Vagina (tissue), 2 donors: ENCODE data around the gene GPR142. TPM values are rescaled to one million over a fixed set of nuclear protein-coding genes. Genes with fewer than 3 reads are reported as not detected.
A peak's percentile ranks its signal among the peaks of the same experiment; 100 is the strongest.

Experiments used
- DNase-seq, 2 donors: peaks; one replicate each; pipeline ENCODE4 v3.0.0-alpha.2; 2017; ENCODE audit errors: extremely low spot score in 2 of 2
- H3K27ac ChIP-seq: fragments of 200-600 bp; sonication (generic); one replicate; pipeline ENCODE4 v1.5.1; 2019
- H3K27me3 ChIP-seq: fragments of 200-600 bp; sonication (generic); one replicate; pipeline ENCODE4 v1.5.1; 2019
- H3K36me3 ChIP-seq, 2 donors: fragments of 200-600 bp; sonication (generic); one replicate each; pipeline ENCODE4 v1.5.1; 2017 to 2019
- H3K4me1 ChIP-seq: fragments of 200-600 bp; sonication (generic); one replicate; pipeline ENCODE4 v1.5.1; 2019
- H3K4me3 ChIP-seq, 2 donors: fragments of 200-600 bp; sonication (generic); 1 replicate in 1 of 2; 2 replicates in 1 of 2; pipeline ENCODE4 v1.5.1; 2016 to 2019
- H3K9me3 ChIP-seq: fragments of 200-600 bp; sonication (generic); one replicate; pipeline ENCODE4 v1.5.1; 2019
- CTCF ChIP-seq, 3 experiments: fragments of 450-650 bp in 2 of 3; fragments of 200-600 bp in 1 of 3; sonication (generic) in 1 of 3; IDR thresholded peaks; one replicate each; pipeline ENCODE4 v1.5.1; 2017 to 2019; ENCODE audit warnings: antibody characterized with exemption in 3 of 3, mild to moderate bottlenecking in 2 of 3, moderate library complexity in 2 of 3
- POLR2A ChIP-seq, 2 donors: fragments of 450-650 bp; IDR thresholded peaks; one replicate each; pipeline ENCODE4 v1.6.1; 2017; ENCODE audit warnings: antibody characterized with exemption in 2 of 2, mild to moderate bottlenecking in 2 of 2, moderate library complexity in 2 of 2
- POLR2AphosphoS5 ChIP-seq, 2 donors: sonication (generic); formaldehyde crosslinking; IDR thresholded peaks; one replicate each; pipeline ENCODE4 v1.9.0; 2017; ENCODE audit warnings: antibody characterized with exemption in 2 of 2, mild to moderate bottlenecking in 2 of 2, low read depth in 1 of 2; ENCODE audit not compliant: insufficient read depth in 1 of 2
- intact Hi-C: fragments of 100-400 bp; cut with DNase I; formaldehyde crosslinking; loops from one replicate; pipeline ENCODE4 v1.15.1; 2023
- total RNA-seq: library from RNA; depleted of rRNA; stranded (reverse); fragments of >200 nt; gene quantifications from one replicate; pipeline ENCODE4 v1.2.3, GENCODE V29; 2016

Gene GPR142
- total RNA-seq, 1 donor from 2014 or later: 0.98 TPM

DNA sequence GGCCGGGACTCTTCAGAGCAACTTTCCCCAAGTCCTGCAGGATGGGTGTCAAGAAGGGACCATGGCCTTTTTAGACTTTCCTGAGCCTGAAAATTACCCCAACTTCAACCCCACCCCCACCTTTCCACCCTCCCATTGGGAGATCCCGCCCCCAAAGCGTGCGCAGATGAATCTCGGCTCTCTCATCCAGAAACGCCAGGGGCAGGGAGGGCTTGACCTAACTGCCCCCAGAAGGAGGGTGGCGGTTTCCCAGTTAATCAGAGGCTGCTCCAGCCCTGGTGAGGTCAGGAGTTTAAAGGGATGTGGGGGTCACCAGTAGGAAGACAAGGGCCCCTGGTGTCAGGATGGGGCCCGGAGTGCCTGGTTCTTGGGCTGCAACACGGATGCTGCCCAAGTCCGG lies 40.8 kb upstream of the GPR142 start:
- Histone ChIP-seq H3K36me3 (no peaks in the 10 kb centered on the region), H3K27me3 (no peaks in the 10 kb centered on the region), H3K9me3 (no peaks in the 10 kb centered on the region), H3K4me3 (peak overlapping the region; percentile 28 to 52), H3K27ac (no peak overlapping the region), H3K4me1 (peaks cover 20% of the 10 kb centered on the region)
- intact Hi-C loops: no loop called here
- no peak for DNase-seq
- TF ChIP-seq POLR2AphosphoS5 (IDR thresholded peaks at IDR 0.05; ENCODE audit: insufficient read depth in 1 of 2, low read depth in 1 of 2): no peak
- no peak for TF ChIP-seq CTCF (IDR thresholded peaks at IDR 0.05)
- no peak for TF ChIP-seq POLR2A (IDR thresholded peaks at IDR 0.05)

GRCh38 chr17:74328487-74328886 lies 38.8 kb upstream of the GPR142 start:
- Histone ChIP-seq H3K4me1 (peaks cover 20% of the 10 kb centered on the region), H3K4me3 (no peak overlapping the region), H3K27me3 (no peaks in the 10 kb centered on the region), H3K27ac (no peak overlapping the region), H3K36me3 (no peaks in the 10 kb centered on the region), H3K9me3 (no peaks in the 10 kb centered on the region)
- DNase-seq: no peak
- TF ChIP-seq CTCF (IDR thresholded peaks at IDR 0.05) (no peak), POLR2A (IDR thresholded peaks at IDR 0.05) (no peak), POLR2AphosphoS5 (IDR thresholded peaks at IDR 0.05; ENCODE audit: insufficient read depth in 1 of 2, low read depth in 1 of 2) (no peak)
- intact Hi-C loops: no loop called here

GRCh38 chr17:74329378-74329777 lies 37.9 kb upstream of the GPR142 start:
- intact Hi-C loops: no loop called here
- DNase-seq: no peak
- Histone ChIP-seq H3K9me3 (no peaks in the 10 kb centered on the region), H3K27ac (no peak overlapping the region), H3K4me3 (no peak overlapping the region), H3K4me1 (peaks cover 20% of the 10 kb centered on the region), H3K36me3 (no peaks in the 10 kb centered on the region), H3K27me3 (no peaks in the 10 kb centered on the region)
- no peak for TF ChIP-seq POLR2AphosphoS5 (IDR thresholded peaks at IDR 0.05; ENCODE audit: insufficient read depth in 1 of 2, low read depth in 1 of 2)
- TF ChIP-seq CTCF (IDR thresholded peaks at IDR 0.05): no peak
- TF ChIP-seq POLR2A (IDR thresholded peaks at IDR 0.05): no peak

- Histone ChIP-seq H3K27ac (no peak overlapping the region), H3K9me3 (no peaks in the 10 kb centered on the region), H3K4me1 (peaks cover 17% of the 10 kb centered on the region), H3K36me3 (no peaks in the 10 kb centered on the region), H3K27me3 (no peaks in the 10 kb centered on the region), H3K4me3 (no peak overlapping the region)
- intact Hi-C loops: no loop called here
- TF ChIP-seq CTCF (IDR thresholded peaks at IDR 0.05) (no peak), POLR2AphosphoS5 (IDR thresholded peaks at IDR 0.05; ENCODE audit: insufficient read depth in 1 of 2, low read depth in 1 of 2) (no peak), POLR2A (IDR thresholded peaks at IDR 0.05) (no peak)
- no peak for DNase-seq
Observed at GRCh38 chr17:74330446-74330845, 36.9 kb upstream of the GPR142 start.

DNA sequence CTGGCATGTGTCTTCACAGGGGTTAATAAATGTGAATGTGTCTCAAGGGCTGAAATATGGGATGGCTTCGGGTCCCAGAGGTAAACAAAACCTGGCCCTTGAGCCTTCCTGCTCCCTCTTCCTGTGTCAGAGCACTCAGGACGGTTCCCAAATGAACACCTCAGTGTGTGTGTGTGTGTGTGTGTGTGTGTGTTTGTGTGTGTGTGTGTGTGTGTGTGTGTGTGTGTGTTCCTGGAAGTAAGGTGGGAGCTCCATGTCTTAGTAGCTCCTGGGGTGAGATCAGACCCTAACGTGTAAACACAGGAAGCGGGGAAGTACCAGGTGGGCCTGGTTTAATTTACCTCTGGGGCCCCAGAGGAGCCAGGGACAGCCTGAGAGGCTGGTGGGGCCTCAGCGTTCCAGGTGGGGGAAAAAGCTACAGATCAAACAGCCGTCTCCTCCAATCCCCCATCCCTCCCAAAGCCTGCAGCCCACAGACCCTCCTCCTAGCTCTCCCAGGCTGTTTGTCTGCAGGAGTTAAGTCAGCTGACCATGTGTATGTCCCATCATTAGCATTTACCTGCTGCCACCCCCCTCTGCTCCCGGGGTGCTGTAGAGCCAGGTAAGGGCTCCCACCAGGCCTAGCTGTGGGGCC lies 35.2 kb upstream of the GPR142 start:
- no peaks in the 10 kb centered on the region for H3K27me3 ChIP-seq
- no peak overlapping the region for H3K4me3 ChIP-seq
- peaks cover under 1% of the 10 kb centered on the region for H3K4me1 ChIP-seq
- no peaks in the 10 kb centered on the region for H3K36me3 ChIP-seq
- DNase-seq: no peak
- H3K27ac ChIP-seq: no peak overlapping the region
- H3K9me3 ChIP-seq: no peaks in the 10 kb centered on the region
- intact Hi-C loops: no loop called here
- no peak for TF ChIP-seq CTCF (IDR thresholded peaks at IDR 0.05)
- no peak for TF ChIP-seq POLR2AphosphoS5 (IDR thresholded peaks at IDR 0.05; ENCODE audit: insufficient read depth in 1 of 2, low read depth in 1 of 2)
- TF ChIP-seq POLR2A (IDR thresholded peaks at IDR 0.05): no peak
